HepG2 (cell line): ENCODE measurements around the gene KIF19. TPM values are rescaled to one million over a fixed set of nuclear protein-coding genes. Genes with fewer than 3 reads are reported as not detected.

ENCODE experiments used
- ATAC-seq: fragments of 200-7000 bp; cut with Tn5 transposase; 3 replicates; pipeline ENCODE4 v1.9.1; 2020; ENCODE audit warnings: mild to moderate bottlenecking, moderate library complexity
- BruUV-seq: library from RNA; stranded (reverse); fragments of 400-500 nt; replicated peaks from 2 replicates; lab custom pipeline; 2021; lab: Mats Ljungman, UMichigan
- CTCF ChIA-PET: fragments of 300-600 bp; formaldehyde crosslinking; extraction: SDS; loops from one replicate; lab custom pipeline; 2021; ENCODE audit warnings: low total read pairs, inconsistent platforms, low intra/inter-chr PET ratio; lab: Yijun Ruan, JAX
- POLR2A ChIA-PET: fragments of 350-600 bp; sonication (Branson Sonifier 250); formaldehyde crosslinking; loops from one replicate; lab custom pipeline; 2020; ENCODE audit warnings: antibody characterized with exemption, inconsistent platforms; lab: Yijun Ruan, JAX
- DNase-seq: peaks from one replicate; pipeline ENCODE4 v3.0.0-alpha.2; 2015; ENCODE audit warnings: low spot score
- FAIRE-seq: peaks from 3 replicates; lab custom pipeline; 2011; peaks lifted over from hg19 to GRCh38; lab: Jason Lieb, UNC
- H2AFZ ChIP-seq: one replicate; pipeline ENCODE4 v1.6.1; 2011; ENCODE audit warnings: low read length, inconsistent platforms
- H3K27ac ChIP-seq: fragments of 300-600 bp; 3 replicates; pipeline ENCODE4 v1.8.0; 2011; ENCODE audit warnings: mixed run types, mild to moderate bottlenecking, mixed read lengths, low read length, inconsistent platforms; ENCODE audit not compliant: insufficient read depth; ENCODE audit errors: extremely low read length
- H3K27me3 ChIP-seq, 2 experiments: fragments of 200-600 bp in 1 of 2; 2 replicates in 1 of 2; 3 replicates in 1 of 2; pipeline versions ENCODE4 v1.6.0 to v1.8.0; 2011; ENCODE audit warnings: low read length in 2 of 2, mild to moderate bottlenecking in 2 of 2, moderate library complexity in 2 of 2, inconsistent platforms in 1 of 2; ENCODE audit not compliant: insufficient read depth in 2 of 2, control insufficient read depth in 1 of 2
- H3K36me3 ChIP-seq, 2 experiments: fragments of 200-600 bp in 1 of 2; replicated peaks in 1 of 2; 2 replicates in 1 of 2; 3 replicates in 1 of 2; pipeline versions ENCODE4 v1.5.1 to v1.8.0; 2011; ENCODE audit warnings: low read length in 2 of 2, inconsistent platforms in 1 of 2; ENCODE audit not compliant: insufficient read depth in 2 of 2, control insufficient read depth in 1 of 2
- H3K4me1 ChIP-seq: 2 replicates; pipeline ENCODE4 v1.5.1; 2012; ENCODE audit warnings: low read length, inconsistent platforms; ENCODE audit not compliant: insufficient read depth
- H3K4me2 ChIP-seq: 2 replicates; pipeline ENCODE4 v1.6.0; 2011; ENCODE audit warnings: low read depth, low read length, inconsistent platforms
- H3K4me3 ChIP-seq, 3 experiments: fragments of 200-600 bp in 1 of 3; sonication (generic), shearing (Covaris generic) in 1 of 3; replicated peaks in 1 of 3; 2 replicates each; pipeline ENCODE4 v1.5.1; 2011 to 2016; ENCODE audit warnings: low read length in 3 of 3, inconsistent platforms in 2 of 3, low read depth in 2 of 3, mild to moderate bottlenecking in 2 of 3, control low read depth in 1 of 3, mixed read lengths in 1 of 3; ENCODE audit not compliant: insufficient read depth in 1 of 3
- H3K79me2 ChIP-seq: one replicate; pipeline ENCODE4 v1.6.1; 2011; ENCODE audit warnings: low read length, inconsistent platforms; ENCODE audit not compliant: insufficient read depth
- H3K9ac ChIP-seq: 2 replicates; pipeline ENCODE4 v1.6.0; 2011; ENCODE audit warnings: mild to moderate bottlenecking, low read depth, low read length, inconsistent platforms; ENCODE audit not compliant: insufficient read depth
- H3K9me3 ChIP-seq: 2 replicates; pipeline ENCODE4 v1.5.1; 2012; ENCODE audit warnings: mild to moderate bottlenecking, low read length
- H4K20me1 ChIP-seq: 2 replicates; pipeline ENCODE4 v1.6.0; 2011; ENCODE audit warnings: inconsistent platforms, mild to moderate bottlenecking, low read length, moderate library complexity; ENCODE audit not compliant: insufficient read depth
- GZF1 ChIP-seq: sonication (generic); formaldehyde crosslinking; IDR thresholded peaks from 2 replicates; pipeline ENCODE4 v1.5.1; 2020; ENCODE audit warnings: mild to moderate bottlenecking, missing genetic modification reagents
- KLF6 ChIP-seq: IDR thresholded peaks from 2 replicates; pipeline ENCODE4 v1.8.0; 2016; ENCODE audit warnings: missing biosample characterization, missing genetic modification reagents
- MAFK ChIP-seq, 2 experiments: IDR thresholded peaks in 1 of 2; conservative IDR thresholded peaks in 1 of 2; 2 replicates each; pipeline ENCODE4 v1.6.1; 2011; ENCODE audit warnings: improper control_type of control experiment in 2 of 2, low read length in 2 of 2
- NKX3-1 ChIP-seq: sonication (generic); formaldehyde crosslinking; IDR thresholded peaks from 2 replicates; pipeline ENCODE4 v1.5.0; 2020; ENCODE audit warnings: missing genetic modification reagents
- WGBS: methylation state at CpG from one replicate; pipeline ENCODE4 v1.1.6; 2017; ENCODE audit warnings: low lambda C conversion rate; 5-methylcytosine and 5-hydroxymethylcytosine counted together
- in situ Hi-C: cut with HindIII; loops from 2 replicates; pipeline ENCODE4 v1.10.0; 2017; ENCODE audit warnings: low pct_unique_long_range_greater_than_20kb; ENCODE audit not compliant: extremely low pct_ligation_motif_present
- intact Hi-C: fragments of 100-400 bp; cut with micrococcal nuclease; formaldehyde crosslinking; loops from one replicate; pipeline ENCODE4 v1.10.0; 2022; ENCODE audit not compliant: unreplicated experiment
- polyA plus RNA-seq, 8 experiments: library from polyadenylated mRNA; depleted of rRNA in 3 of 8; stranded (reverse) in 7 of 8; unstranded in 1 of 8; fragments of >200 nt; fragmentation: Illumina TruSeq in 4 of 8; extraction: Trizol in 4 of 8; gene quantifications; 2 replicates each; pipeline versions ENCODE4 v1.2.1 to v1.2.3, GENCODE V29; 2011 to 2016; ENCODE audit warnings: low read depth in 4 of 8, missing spikeins in 1 of 8, mixed read lengths in 1 of 8; ENCODE audit not compliant: insufficient read depth in 1 of 8
- total RNA-seq, 5 experiments: library from RNA; depleted of rRNA; stranded (reverse); fragments of >200 nt; fragmentation: Illumina TruSeq; extraction: Trizol; gene quantifications; 2 replicates each; pipeline ENCODE4 v1.2.3, GENCODE V29; 2016; ENCODE audit warnings: low read depth in 1 of 5
- TF ChIP-seq, protein P1 (sequence below): sonication (generic); formaldehyde crosslinking; IDR thresholded peaks from 2 replicates; pipeline ENCODE4 v1.4.0; 2020; ENCODE audit warnings: mild to moderate bottlenecking, missing genetic modification reagents, borderline replicate concordance

KIF19 gene
- total and polyA plus RNA-seq, 2 of the 13 experiments (the other 11 are each of a cell fraction or from before 2014, with no cell fraction given), result not detected

- H3K4me3 ChIP-seq, result no peak overlapping the region
- ChIA-PET POLR2A (no interaction called here), CTCF (no interaction called here)
- TF ChIP-seq NKX3-1 (CRISPR knock-in tag), result no peak
- TF ChIP-seq KLF6 (CRISPR knock-in tag), result no peak
- TF ChIP-seq, protein P1, sequence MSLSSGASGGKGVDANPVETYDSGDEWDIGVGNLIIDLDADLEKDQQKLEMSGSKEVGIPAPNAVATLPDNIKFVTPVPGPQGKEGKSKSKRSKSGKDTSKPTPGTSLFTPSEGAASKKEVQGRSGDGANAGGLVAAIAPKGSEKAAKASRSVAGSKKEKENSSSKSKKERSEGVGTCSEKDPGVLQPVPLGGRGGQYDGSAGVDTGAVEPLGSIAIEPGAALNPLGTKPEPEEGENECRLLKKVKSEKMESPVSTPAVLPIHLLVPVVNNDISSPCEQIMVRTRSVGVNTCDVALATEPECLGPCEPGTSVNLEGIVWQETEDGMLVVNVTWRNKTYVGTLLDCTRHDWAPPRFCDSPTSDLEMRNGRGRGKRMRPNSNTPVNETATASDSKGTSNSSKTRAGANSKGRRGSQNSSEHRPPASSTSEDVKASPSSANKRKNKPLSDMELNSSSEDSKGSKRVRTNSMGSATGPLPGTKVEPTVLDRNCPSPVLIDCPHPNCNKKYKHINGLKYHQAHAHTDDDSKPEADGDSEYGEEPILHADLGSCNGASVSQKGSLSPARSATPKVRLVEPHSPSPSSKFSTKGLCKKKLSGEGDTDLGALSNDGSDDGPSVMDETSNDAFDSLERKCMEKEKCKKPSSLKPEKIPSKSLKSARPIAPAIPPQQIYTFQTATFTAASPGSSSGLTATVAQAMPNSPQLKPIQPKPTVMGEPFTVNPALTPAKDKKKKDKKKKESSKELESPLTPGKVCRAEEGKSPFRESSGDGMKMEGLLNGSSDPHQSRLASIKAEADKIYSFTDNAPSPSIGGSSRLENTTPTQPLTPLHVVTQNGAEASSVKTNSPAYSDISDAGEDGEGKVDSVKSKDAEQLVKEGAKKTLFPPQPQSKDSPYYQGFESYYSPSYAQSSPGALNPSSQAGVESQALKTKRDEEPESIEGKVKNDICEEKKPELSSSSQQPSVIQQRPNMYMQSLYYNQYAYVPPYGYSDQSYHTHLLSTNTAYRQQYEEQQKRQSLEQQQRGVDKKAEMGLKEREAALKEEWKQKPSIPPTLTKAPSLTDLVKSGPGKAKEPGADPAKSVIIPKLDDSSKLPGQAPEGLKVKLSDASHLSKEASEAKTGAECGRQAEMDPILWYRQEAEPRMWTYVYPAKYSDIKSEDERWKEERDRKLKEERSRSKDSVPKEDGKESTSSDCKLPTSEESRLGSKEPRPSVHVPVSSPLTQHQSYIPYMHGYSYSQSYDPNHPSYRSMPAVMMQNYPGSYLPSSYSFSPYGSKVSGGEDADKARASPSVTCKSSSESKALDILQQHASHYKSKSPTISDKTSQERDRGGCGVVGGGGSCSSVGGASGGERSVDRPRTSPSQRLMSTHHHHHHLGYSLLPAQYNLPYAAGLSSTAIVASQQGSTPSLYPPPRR (CRISPR knock-in tag), result no peak
- TF ChIP-seq MAFK (conservative IDR thresholded peaks at IDR 0.05 in 1 of 2, IDR thresholded peaks at IDR 0.05 in 1 of 2; ENCODE audit: low read length in 2 of 2), result no peak
- no peak for TF ChIP-seq GZF1 (CRISPR knock-in tag)
- ATAC-seq, result no peak
- 56% methylated on average over 15 of the region's 19 CpGs for WGBS
- no TSS peak for BruUV-seq
- H3K27me3 ChIP-seq, result peaks cover 7 to 38% of the 10 kb centered on the region in 2 experiments; a peak in 2 of 5 replicates
- no peak overlapping the region for H3K4me2 ChIP-seq
- H3K4me1 ChIP-seq, result peaks cover 10% of the 10 kb centered on the region
- no peaks in the 10 kb centered on the region for H4K20me1 ChIP-seq
- no peak overlapping the region for H3K27ac ChIP-seq
- H3K36me3 ChIP-seq, result no peaks in the 10 kb centered on the region
- H3K9me3 ChIP-seq, result no peaks in the 10 kb centered on the region
- no peaks in the 10 kb centered on the region for H3K79me2 ChIP-seq
- H3K9ac ChIP-seq, result no peak overlapping the region
- H2AFZ ChIP-seq, result no peak overlapping the region
- in situ Hi-C loops, result no loop called here
- no peak for DNase-seq
- intact Hi-C loops, result no loop called here
- FAIRE-seq, result no peak
Measured at GRCh38 chr17:74339537-74340195, 13.6 kb downstream of the KIF19 start.
